GM21786 (cell line): ENCODE data around the gene PCDH9.

Experiments
- ATAC-seq: cut with Tn5 transposase; IDR thresholded peaks from one replicate; pipeline ENCODE4 v1.9.1; 2021; ENCODE audit not compliant: unreplicated experiment

PCDH9 gene

DNA sequence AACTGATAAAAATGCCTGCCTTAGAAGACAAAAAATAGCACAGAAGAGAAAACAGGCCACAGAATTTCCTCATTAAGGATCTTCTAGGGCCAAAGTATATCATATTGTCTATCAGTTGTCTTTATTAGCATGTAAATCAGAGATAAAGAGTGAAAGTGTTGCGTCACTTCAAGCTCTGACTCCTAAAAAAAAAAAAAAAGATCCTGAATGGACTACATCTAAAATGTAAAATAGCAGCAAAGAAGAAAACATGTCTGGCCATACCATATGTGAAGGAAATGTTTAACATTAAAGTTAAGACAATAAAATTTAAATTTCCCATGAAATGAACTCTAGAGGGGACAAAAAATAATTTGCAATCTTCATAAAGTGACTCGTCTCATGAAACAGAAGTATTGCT, 237.4 kb downstream of the PCDH9 start:
- no peak for ATAC-seq

DNA sequence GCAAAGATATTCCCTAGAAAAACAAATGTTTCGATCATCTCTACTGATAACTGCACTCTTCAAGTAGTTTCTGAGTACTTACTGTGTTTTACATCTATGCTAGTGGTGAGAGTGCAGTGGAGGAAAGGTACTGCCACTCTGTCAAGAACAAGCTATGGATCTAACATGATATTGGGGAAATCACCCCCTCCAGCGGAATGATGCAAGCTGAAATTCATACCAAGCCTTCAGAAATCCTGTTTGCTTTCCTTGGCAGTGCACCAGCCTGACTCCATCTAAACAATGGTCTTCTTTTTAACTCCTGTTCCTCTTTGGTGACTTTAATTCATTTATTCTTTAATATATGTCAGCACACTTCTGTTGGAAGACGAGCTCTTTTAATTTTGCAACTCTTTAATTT, 238.0 kb downstream of the PCDH9 start:
- ATAC-seq, result no peak

DNA sequence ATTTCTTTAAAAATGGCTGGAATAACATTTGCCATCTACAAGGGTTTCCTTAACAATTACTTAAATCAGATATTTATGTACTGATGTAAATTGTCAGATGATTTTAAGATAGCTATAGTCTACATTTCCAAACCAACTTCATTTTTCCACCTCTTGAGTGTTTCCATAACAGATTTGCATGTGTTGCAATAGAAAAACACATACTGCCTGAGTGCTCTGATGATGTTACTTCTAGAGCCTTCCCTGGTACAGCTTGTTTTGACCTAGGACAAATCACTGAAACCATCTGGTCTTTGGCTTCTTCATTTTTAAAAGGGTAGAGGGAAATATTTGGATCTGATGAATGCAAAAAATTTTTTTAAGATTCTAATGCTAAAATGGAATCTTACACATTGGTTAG, 245.9 kb downstream of the PCDH9 start:
- no peak for ATAC-seq

DNA sequence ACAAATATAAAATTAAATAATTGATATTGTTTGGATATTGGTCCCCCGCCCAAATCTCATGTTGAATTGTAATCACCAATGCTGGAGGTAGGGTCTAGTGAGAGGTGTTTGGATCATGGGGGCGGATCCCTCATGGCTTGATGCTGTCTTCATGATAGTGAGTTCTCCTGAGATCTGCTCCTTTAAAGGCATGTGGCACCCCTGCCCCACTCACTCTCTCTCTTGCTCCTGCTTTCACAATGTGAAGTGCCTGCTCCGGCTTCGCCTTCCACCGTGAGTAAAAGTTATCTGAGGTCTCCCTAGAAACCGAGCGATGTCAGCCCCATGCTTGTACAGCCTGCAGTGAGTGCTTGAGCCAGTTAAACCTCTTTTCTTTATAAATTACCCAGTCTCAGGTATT, 248.2 kb downstream of the PCDH9 start:
- ATAC-seq, result no peak

DNA sequence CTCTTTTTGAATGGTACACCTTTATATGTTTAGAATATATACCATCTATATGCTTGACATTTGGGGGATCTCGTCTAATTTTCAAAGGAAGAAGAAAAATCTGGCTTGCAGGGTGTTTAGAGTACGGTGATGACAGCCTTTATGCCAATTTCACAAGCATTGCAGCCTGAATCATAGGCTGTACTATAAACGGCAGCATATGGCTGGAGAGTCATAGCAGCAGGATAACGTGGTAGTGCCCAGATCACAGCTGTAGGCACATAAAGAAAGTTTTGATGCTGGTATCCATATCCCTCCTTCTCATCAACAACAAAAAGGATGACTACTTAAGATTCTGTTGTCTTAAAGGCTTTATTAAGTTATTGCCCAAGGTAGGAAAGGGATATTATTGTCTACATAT, 253.0 kb downstream of the PCDH9 start:
- no peak for ATAC-seq

DNA sequence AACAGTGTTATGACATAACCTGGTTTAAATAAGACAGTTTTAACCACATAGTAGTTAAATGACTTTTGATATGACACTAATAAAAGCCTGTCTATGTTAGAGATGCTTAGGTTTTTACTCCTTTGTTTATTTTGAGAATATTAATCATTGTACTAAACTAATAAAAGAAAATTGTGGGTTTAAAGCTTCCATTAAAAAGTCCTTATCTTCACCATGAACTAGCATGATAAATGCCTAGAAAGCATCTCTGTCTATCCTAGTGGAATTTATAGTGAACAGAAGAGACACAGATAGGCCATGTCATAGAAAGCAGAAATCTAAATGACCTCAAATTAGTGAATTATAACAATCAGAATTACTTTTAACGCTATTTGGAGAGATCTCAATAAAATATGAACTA, 255.2 kb downstream of the PCDH9 start:
- no peak for ATAC-seq

DNA sequence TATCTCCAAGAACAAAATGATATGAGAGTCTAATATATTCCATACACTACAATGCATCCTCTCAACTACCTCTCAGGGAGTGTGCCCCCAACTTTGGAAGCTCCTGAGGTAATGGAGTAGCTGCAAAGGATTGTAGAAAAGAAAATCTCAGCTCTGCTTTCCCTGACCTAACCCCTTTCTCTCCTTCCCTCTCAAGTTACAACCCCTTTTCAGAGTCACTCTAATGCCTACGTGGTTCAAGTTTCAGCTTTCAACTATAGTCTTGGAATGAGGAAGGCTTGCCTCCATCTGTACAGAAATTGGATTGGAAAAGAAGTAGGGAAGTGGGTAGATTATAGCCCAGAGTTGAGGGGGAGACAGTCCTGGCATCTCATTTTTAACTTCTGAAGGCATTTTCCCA, 256.0 kb downstream of the PCDH9 start:
- no peak for ATAC-seq

DNA sequence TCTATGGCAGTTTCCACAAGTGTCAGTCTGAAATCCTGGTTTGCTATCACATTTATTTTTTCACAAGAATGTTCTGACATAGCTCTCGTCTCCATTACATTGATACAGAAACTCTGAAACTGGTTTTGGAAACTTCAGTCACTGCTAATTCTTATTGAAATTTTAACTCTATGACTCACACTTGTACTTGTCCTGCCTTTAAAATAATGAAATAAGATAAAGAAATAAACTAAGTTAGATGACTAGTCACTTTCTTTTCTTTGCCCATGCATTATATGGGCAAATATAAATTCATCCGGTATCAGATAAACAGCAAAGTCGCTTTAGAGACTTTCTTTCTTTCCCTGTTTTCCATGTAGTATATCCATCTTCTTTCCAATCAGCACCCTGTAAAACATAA, 257.5 kb downstream of the PCDH9 start:
- no peak for ATAC-seq

DNA sequence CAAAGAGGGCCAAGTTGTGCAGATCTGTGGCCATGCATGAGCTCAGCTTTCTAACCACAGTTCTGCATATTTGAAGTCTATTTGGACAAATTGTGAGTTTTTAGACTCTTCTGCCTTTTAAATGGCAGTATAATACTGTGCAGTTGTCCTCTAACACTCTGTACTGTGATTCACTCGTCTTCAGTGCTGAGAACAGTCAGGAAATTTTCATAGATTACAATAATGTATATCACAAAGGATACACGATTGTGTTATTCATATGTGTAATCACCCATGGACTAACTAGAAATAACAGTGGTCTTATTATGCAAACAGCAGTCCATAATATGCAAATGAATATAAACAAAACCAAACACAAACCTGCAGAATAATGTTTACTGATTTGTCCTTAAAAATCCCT, 259.1 kb downstream of the PCDH9 start:
- ATAC-seq, result no peak

DNA sequence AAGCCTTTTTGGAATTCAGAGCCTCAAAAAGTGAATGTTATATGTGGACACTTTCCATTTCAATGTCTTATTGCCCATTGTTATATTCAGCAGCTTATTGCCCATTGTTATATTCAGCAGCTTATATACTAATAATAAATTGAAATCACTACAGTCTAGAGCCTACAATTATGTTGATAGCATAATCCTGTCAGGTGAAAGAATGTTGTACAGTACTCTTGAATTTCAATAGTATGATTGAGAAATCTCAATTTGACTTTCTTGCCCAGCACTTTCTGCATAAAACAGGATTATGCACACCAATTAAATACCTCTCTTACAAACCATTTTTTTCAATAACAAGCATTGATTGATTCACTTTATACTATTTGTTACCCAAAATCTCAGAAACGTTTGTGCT, 260.8 kb downstream of the PCDH9 start:
- no peak for ATAC-seq

DNA sequence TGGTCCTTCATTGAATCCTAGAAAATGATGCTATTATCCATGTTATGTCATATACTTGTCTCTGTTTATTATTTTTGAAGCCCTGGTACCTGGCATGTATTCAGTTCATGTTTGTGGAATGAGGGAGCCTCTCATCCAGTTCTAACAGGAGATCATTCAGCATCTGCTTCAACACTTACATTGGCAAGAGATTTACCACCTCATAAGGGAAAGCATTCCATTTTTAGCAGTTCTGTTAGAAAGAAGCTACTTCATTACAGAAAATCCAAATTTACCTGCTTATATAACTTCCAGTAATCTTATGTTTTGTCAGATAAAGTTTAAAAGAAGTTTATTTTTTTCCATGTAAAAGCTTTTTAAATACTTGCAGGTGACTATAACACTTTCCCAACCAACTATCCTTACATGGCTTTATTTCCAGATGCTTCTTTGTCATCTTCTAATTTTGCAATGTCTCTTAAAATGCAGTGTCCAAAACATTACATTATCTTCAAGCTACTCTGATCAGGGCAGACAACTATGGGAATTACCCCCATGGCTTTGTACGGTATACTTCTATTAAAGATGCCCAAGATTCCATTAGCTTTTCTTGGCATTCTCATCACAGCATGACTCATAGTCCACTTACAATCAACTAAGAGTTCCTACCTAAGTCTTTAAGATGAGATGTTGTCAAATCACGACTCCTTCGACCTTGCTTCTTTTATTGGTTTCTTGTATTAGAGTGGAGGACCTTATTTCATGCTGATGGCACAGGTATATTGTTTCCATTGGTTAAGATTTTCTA, 262.1 kb downstream of the PCDH9 start:
- no peak for ATAC-seq

DNA sequence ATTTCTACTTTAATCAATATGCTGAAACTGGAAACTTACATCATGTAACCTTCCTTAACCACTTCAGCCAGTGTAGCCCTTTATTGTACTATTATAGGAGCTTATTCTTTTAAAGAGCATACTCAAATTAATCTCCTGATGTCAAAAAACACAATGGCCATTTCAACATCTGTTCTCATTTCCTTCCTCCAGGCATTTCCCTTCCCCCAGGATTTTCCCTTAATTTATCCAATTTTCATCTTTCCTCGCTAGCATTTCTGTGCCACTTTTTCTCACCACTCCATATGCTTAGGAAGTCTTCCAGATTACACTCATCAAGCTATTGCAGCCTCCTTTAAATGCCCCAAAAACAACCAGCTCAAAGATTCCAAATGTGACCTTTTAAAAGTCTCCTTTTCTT, 265.0 kb downstream of the PCDH9 start:
- no peak for ATAC-seq

DNA sequence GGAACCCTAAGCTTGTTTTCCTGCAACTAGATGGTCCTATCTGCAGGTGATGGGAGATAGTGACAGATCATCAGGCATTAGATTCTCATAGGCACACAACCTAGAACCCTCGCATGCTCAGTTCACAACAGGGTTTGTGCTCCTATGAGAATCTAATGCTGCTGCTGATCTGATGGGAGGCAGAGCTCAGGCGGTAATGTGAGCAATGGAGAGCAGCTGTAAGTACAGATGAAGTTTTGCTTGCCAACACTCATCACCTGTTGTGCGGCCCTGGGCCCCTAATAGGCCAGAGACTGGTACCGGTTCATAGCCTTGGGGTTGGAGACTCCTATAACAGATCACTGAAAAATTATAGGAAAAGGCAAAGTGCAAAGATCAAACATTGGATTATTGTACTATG, 267.2 kb downstream of the PCDH9 start:
- ATAC-seq, result no peak

DNA sequence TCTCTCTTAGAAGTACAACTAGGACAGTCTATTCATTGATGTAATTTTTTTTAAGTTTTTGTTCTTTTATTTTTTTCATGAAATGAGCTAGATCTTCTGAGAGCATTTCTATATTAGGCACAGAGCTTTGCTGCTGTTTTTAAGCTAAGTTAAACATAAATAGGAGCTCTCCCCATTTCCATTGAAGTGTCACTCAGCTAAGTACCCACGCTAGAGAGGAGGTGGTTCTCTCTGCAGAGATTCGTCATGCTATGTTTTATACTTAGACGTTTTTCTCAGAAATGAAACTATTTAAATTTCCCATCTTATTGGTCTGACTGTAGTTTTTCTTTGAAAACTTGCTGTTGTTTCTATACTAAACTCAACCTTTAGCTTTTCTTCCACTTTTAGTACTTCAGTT, 271.5 kb downstream of the PCDH9 start:
- peak; percentile 39 for ATAC-seq

DNA sequence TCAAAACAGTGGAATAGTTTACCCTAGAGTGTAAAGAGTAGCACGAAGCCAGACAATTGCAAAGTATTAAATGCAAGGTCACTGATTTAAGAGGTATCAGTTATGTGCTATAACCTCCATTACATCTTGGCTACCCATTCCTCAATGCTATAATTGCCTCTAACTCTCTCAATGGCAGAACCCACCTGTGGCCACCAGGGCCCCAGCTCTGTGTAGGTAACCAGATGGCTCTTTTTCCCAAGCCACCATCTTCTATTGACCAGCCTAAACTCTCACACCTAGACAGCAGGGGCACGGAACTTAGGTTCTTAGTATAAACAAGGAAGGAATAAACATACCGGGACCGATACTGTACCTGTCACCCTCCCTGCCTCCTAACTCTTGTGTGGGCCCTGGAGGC, 277.6 kb downstream of the PCDH9 start:
- ATAC-seq, result no peak

DNA sequence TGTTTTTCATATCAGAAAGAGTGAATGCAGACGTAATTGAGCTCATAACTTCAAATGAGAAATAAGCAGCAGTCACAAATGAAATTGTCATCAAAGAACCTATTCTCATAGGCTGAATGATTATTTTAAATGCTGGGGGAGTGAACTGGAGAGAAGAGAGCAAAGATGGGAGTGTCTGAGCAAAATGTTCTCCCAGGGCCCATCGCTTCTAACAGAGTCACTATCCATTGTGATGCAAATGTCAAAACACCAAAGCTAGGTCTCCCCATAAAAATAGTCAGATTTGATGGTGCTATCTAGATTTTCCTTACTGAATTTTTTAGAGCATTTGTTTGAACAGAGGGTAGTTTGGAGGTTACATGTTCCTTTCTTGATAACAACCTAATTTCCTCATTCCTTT, 278.7 kb downstream of the PCDH9 start:
- no peak for ATAC-seq

DNA sequence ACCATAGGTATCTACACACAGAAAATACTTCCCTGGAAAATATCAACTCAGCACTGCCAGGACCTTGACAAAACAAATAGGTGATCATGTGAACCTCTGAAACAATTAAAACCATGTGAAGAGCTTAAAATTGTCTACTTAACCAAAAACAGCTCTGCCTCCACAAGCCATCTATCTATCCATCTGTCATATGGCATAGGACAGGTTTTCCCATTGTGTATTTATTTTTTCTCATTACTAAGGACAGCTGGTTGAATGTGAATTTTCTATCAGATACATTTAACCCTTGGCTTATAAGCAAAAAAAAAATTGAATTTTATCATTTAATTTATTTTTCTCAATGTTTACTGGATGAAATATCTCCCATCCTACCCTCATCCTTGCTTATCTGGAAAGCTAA, 279.5 kb downstream of the PCDH9 start:
- ATAC-seq, result no peak

DNA sequence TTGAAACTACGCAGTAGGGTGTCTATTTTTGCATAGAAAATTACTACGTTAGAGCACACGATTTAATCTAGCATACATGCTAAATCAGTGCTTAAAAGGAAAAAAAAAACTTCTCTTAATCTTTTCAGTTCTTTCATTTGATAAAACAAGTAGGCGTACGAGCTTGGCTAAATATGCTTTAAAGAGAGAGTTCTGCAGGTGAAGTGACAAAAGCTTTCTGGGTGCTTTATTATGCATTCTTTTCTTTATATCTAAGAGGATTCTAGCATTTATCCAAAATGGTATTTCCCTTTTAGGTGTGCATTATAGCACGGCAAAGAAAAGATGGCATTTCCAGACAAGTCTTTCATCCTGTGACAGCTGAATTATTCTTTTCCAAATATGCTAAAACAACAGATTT, 281.2 kb downstream of the PCDH9 start:
- ATAC-seq, result no peak

DNA sequence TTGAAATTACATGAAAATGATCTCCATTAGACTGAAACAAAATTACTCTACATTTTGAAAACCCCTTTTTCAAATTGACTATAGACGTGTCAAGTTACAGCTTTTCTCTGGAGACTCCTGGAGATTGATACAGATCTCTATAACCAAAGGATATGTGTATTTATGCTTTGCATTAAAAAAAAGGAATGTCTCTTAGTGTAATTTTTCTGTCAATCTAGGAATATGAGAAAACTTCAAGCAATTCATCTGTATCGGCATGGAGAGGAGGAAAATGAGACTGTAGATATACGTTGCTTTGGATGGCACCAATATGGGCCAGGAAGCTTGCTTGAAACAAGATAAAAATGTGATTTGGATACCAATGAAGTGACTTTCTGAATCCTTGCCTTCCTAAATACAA, 286.6 kb downstream of the PCDH9 start:
- no peak for ATAC-seq

DNA sequence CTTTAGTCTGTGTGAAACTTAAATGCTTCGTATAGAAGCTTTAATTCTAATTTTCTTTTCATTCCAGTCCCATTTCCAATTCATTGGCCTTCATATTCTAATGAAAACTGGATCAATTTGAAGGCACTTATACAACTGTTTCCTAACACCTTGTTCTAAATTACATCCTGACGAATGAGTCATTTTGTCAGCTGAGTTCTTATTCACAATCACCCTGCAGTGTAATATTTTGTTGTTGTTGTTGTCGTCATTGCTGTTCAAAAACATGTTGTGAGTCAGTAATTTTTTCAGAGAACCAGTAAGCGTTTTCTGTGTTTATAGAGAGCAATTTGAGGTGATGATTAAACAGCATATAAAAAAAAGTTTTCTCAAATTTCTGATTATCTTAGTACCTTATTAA, 290.0 kb downstream of the PCDH9 start:
- no peak for ATAC-seq

DNA sequence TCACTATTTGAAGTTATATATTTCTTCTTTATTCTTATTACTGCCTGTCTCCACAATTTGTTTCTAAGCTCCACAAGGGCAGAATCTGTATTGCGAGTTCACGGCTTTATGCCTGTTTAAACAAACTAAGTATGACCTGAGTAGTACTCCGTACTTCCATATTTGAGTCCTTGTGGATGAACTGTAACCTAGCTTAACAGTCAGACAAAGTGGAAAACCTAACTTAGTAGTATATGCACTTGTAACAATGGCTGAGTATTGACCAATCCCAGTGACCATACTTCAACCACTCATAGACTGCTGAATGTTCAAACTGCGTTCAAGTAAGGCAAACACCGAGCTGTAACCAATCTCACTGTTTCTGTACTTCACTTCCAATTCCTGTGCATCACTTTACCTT, 292.7 kb downstream of the PCDH9 start:
- no peak for ATAC-seq

DNA sequence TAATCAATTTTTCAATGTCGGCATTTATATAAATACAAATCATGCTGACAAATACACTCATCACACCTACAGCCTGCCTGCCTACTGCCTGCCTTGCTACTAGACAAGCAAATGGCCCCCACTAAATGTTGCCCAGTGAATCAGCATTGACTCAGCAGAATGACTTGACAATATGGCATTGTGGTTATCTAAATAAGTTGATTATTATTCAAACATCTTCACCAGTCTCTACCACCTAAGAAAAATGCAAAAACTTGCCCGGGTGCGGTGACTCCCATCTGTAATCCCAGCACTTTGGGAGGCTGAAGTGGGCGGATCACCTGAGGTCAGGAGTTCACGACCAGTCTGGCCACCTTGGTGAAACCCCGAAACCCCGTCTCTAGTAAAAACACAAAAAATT, 296.1 kb downstream of the PCDH9 start:
- no peak for ATAC-seq

DNA sequence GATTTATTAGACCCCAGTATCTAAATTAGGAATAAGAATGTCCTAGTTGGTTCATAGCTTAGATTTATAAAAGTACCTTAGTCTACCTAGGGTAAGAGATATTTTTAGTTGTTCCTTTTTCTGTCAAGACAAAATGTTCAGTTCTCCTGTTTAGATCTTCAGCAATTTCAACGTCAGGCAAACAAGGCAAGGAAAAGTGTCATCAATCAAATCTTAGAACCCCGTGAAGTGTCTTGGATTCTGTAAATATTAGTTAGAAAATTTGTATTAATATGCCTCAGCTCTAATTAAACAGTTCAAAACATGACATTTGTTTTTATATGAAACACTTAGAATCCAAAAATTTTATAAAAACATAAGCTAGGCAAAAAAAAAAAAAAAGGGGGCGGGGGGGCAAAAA, 296.6 kb downstream of the PCDH9 start:
- ATAC-seq, result no peak
